IPS-11a (cell line): Measurements from ENCODE around the gene ASTN2.
"Not testable (repeated sequence)": the region's sequence is repeated elsewhere in the genome, so short reads cannot be mapped to it uniquely, and the experiment has no call there.

Experiments used
- H3K4me3 ChIP-seq: one replicate; pipeline ENCODE4 v1.5.1; 2013; ENCODE audit warnings: low read depth, low read length, control low read depth

Gene ASTN2

DNA sequence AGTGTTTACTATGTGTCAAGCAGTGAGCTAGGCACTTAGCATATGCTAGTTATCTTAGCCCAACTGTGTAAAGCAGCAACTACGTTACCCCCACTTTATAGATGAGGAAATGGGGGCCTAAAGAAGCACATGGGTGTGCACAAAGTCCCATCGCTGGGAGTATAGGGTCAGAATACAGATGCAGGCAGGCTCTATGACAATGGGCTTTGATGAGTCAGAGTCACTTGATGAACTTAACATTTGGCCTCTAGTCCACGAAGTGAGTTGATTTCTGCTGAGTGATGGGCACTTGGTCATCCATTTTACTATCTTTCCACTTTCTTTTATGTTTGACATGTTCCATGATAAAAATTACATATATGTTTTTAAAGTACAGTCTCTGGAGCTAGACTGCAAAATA lies 523.4 kb downstream of the ASTN2 start:
- no peak overlapping the region for H3K4me3 ChIP-seq

DNA sequence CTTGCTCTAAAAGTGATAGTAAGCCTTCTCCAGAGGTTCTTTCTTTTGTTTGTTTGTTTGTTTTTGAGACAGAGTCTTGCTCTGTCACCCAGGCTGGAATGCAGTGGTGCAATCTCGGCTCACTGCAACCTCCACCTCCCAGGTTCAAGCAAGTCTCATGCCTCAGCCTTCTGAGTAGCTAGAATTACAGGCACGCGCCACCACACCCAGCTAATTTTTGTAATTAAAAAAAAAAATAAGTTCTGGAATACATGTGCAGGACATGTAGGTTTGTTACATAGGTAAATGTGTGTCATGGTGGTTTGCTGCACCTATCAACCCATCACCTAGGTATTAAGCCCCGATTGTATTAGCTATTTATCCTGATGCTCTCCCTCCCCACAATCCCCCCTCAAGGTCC lies 526.4 kb downstream of the ASTN2 start:
- H3K4me3 ChIP-seq, result not testable (repeated sequence)

DNA sequence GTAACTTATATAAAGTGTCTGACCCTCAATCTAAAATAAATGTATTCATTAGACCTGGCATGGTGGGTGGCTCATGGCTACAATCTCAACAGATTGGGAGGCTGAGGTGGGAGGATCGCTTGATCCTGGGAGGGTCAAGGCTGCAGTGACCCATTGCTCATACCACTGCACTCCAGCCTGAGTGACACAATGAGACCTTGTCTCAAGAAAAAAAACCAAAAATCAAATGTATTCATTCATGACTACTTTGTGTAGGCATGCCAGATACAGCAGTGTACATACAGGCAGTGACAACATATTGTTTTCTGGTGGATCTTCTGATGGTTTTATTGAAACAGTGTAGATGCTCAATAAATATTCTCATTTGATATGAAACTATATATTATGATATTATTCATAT lies 526.8 kb downstream of the ASTN2 start:
- H3K4me3 ChIP-seq, result no peak overlapping the region

DNA sequence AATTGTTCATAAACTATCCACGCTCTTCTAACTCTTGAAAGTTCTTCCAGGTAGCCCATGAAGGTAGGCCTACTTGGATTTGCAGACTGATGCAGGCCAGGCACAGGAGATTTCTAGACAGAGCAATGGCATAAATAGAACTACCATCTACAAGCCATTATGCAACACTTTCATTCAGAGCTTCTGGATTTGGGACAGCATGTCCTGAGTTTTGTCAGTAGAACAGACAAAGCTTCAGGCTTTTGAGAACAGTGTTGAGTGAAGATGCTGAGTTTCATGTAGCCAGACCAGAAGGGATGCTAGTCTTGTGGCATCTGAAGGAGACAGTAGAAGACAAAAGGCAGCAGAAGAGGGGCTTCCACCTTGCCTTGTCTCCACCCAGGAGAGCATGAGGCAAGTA lies 531.2 kb downstream of the ASTN2 start:
- H3K4me3 ChIP-seq, result no peak overlapping the region

DNA sequence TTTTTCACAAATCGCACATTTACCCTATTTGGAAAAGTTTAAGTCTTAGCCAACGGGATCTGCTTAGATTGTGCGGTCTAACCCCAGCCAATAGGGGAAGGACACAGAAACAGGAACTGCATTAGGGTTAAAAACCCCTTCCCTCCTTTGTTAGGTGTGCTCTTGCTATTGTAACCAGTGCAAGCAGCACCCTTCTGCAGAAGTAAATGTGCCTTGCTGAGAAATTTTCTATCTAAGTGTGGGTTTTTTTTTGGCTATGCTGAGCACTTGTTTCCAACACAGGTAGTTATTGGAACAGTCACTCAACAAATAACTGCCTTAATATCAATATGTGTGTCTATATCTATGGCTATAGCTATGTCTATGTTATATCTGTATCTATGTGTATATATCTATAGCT lies 537.8 kb downstream of the ASTN2 start:
- no peak overlapping the region for H3K4me3 ChIP-seq

DNA sequence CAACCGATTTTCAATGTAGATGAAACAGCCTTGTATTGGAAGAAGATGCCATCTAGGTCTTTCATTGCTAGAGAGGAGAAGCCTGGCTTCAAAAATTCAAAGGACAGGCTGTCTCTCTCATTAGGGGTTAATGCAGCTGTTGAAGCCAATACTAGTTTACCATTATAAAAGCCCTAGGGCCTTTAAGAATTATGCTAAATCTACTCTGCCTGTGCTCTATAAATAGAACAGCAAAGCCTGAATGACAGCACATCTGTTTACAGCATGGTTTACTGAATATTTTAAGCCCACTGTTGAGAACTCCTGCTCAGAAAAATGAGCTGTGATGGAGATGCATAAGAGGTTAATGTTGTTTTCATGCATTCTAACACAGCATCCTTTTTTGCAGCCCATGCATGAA lies 539.3 kb downstream of the ASTN2 start:
- no peak overlapping the region for H3K4me3 ChIP-seq

DNA sequence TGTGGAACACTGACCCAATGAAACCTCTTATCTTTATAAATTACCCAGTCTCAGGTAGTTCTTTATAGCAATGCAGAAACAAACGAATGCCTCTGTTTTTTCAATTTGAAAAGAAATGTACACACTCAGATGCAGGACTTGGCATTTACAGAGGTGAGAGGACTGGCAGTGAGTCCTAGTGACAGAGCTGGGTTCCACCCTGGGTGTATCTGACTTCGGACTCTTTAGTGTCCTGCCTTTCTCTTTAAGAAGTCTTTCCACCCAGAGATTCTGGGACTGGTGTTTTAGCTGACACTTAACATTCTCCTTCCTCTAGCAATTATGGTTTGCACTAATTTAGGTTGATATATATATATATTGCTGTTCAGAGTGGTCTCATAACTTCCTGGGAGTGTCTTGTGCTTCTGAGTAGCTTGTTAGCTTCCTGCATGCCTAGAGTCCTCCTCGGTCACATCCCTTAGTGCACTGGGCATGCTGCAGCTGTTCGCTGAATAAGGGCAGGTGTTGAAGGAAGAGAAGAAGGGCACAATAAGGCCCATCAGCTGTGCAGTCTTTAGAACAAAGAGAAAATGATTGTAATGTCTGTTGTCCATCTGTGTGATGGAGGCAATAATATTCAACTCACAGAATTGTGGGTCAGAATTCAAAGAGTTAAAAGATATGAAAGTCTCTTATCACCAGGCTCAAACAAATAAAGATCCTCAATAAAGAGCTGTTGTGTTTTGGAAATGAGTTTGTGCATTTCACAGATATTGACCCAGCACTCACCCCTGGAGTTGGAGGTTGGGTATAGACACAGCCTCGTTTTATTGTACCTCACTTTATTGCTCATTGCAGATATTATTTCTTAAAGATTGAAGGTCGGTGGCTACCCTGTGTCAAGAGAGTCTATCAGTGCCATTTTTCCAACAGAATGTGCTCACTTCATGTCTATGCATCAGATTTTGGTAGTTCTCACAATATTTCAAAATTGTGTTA lies 540.6 kb downstream of the ASTN2 start:
- H3K4me3 ChIP-seq, result no peak overlapping the region

DNA sequence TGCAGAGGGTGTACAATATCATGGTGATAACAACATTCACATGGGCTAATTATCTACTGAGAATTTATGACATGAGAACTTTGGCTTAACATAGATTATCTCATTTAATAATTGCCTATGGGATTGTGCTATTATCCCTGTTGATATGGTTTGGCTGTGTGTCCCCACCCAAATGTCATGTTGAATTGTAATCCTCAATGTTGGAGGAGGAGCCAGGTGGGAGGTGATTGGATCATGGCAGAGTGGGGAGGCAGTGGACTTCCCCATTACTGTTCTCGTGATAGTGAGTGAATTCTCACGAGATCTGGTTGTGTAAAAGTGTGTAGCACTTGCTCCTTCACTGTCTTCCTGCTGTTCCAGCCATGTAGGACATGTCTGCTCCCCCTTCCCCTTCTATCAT lies 541.4 kb downstream of the ASTN2 start:
- no peak overlapping the region for H3K4me3 ChIP-seq

DNA sequence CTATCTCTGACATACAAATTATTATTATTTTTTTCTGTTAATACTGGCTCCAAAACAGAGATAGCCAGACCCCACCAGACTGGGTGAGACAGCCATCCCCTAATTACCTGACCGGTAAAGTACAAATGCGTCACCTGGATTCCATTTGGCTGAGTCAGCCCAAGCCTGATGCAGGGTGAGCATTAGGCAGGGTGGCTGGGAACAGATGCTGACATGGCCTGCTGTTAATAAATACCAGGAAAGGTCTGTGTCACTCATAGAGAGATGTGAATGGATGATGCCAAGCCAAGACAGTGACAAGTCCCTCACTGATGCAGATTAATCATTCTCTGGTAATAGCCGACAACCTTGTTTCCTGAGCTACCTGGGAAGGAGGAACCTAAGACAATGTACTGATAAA lies 544.3 kb downstream of the ASTN2 start:
- H3K4me3 ChIP-seq, result no peak overlapping the region

DNA sequence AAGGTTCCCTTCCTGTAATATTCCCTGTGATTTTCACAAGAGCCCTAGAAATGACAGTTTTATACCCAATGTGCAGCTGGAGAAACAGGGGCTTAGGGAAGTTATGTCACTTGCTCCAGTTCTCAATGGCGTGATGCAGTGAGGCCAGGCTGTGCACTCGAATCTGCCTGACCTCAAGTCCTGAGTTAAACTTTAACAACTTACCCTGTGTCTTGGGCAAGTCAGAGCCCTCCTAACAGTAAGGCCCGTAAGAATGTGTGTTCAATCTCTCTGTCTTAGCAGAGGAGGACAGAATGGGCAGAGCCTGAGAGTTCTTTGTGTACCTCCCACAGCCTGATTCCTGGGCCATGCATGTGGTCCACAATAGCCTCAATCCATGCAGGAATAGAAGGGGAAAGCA lies 546.7 kb downstream of the ASTN2 start:
- no peak overlapping the region for H3K4me3 ChIP-seq

DNA sequence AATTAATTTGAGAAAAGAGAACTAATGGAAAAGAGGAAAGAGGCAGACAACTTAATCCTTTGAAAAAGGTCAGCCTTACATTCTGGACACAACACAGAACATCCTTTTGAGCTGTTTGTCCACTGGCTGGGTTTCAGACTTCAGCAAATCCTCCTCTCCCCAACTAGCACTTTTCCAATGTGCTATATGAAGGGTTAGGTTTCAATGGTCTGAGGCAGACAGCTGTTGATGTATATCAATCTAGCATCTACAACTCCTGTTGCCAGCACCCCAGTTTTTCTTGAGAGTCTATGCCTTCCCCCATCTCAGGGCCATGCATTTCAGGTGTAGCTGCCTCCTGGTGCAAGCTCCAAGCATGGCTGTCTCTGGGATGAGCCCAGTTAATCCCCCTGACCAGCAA lies 553.5 kb downstream of the ASTN2 start:
- no peak overlapping the region for H3K4me3 ChIP-seq

DNA sequence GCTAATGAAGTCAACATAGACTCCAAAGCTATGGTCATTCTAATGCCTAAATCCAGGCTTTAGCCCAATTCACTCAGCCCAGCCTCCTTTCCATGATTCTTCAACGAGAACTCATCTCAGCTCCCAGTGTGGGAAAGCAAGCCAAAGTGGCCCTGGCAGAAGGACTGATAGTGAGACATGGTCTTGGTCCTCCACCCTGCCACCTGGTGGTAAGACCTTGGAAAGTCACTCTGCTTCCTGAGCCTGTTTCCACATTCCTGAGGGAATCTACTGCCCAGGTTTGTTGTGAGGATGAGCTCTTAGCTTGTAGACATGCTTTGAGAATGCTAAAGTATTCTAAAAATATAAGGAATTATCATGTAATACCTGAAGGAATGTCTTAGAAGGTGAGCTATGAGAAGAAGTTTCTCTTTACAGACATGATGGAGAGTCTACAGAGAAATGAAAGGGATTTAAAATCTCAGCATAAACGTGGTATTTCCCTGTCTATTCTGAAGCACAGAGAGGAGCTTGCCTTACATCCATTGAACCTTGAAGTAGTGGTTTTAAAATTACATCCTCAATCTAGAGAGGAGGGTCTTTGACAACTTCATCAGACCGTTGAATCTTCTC lies 554.2 kb downstream of the ASTN2 start:
- no peak overlapping the region for H3K4me3 ChIP-seq

DNA sequence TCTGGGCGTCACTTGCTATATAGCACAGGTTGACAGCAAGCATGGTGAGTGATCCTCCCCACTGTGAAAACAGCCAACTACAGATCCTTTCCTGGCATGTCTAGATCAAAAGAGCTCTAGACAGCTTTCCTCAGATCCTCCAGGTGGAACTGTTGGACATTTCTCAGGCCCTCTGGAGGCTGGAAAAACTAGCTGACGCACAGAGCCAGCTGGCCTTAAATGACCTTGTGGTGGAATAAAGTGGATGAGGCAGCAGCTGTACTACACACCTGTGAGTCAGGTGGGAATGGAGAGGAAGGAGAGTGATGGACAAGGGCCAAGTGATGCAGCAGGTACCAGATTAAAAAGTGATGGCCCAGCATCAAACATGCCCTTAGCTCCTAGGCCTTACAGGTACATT lies 555.1 kb downstream of the ASTN2 start:
- no peak overlapping the region for H3K4me3 ChIP-seq

DNA sequence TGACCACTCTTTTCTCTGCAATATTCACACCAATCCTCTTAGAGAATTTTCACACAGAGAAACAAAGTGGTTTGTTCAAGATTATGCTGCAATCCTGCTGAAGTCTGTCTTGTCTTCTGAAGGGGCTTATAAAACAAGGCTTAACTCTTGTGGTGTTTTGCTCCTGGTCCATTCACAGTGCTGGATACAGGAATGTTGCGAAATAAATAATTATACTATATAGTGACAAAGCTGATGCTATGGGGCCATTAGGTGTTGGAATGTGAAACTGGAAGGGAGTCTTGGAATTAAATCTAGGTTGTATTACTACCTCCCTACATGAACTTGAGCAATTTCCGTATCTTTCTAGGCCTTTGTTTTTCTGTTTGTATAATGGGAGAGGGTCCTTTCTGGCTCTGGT lies 557.5 kb downstream of the ASTN2 start:
- H3K4me3 ChIP-seq, result no peak overlapping the region

DNA sequence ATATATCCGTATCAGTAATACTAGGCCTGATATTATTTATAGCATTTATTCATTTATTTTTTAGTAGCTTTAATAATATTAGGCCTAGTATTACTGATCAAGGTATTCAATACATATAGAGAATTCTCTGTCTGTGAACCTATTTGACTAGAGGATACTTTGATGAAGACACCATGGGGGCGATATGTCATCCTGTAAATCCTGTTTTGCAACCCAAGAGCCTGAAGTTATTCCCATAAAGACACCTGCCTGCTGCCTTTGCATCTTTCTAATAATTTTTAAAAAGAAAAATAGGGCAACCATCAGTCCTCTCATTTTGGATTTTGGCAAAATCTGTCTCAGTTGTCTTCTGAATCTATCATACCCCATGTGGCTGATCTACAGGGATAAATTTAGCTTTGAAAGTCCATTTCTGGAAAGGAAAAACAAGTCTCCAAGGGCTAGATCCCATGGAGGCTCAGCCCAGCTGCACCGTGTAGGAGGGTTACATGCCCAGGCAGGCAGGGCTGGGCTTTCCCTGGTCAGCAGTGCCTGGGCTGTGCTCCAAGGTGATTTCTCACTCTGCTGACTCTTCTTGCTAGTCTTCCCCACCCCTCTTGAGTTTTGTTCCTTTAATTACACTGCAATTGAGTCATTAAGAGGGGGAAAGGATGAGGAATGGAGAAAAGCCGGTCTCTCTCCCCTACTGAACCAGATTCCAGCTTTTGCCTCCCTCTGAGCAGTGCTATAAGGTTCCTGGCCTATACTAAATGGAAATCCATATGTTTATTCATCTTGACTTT lies 558.8 kb downstream of the ASTN2 start:
- no peak overlapping the region for H3K4me3 ChIP-seq

DNA sequence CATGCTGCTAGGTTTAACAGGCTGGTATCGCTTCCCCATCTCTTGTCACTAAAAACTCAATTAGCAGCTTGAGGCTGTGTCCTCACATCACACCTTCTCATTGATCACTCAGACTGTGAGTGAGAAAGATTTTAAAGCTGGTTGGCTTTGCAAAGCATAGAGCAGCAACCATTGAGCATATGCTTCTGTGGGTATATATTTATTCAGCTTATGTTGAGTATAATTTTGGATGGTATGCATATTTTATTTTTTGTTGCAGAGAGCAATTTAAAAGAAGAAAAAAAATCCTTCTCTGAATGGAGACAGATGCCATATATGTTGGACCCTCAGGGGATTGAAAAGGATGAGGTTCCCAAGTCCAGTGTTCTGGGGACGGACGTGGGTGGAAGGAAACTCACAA lies 565.1 kb downstream of the ASTN2 start:
- no peak overlapping the region for H3K4me3 ChIP-seq

DNA sequence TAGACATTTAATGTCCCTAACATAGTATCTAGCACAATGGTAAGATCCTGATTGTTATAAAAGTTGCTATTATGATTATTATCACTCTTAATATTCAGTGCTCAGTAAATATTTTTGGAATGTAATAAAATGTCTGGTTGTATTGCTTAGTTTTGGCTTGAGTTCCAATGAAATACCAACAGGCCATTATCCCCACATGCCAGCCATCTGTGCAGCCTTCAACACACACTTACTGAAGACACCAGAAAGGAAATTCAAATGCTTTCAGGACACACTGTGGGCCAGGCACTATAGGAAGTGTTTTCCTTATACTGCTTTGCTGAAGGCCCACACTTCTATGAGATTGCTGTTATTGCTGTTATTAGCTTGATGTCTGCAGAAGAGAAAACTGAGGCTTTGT lies 570.2 kb downstream of the ASTN2 start:
- no peak overlapping the region for H3K4me3 ChIP-seq

DNA sequence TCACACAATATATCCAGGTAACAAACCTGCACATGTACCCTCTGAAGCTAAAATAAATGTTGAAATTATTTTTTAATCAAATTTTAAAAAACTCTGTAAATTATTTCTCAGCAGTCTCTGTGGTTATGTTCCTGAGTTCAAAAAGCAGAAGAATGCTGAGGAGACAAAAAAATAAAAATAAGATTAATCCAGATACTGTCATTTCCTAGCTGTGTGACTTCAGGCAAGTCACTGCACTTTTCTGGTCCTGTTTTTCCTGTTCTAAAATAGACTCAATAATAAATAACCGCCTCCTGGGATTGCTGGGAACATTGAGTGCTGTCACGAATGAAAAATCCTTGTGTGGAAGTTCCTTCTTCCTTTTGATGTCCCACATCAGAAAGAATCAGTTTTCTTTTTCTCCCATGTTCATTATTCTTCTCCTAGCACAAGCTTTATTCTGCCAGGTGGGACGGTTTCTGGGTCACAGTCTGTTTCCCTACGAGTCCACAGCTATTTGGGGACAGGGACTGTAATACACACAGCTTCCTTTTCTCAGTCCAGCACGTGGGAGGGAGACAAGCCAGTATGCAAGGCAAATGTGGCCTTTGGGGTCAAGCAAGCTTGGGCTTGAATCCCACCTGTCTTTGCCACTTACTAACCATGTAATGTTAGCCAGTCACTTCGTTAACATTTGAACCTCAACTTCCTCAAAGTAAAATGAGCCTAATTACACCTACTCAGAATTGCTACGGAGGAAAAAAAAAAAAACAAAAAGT lies 570.8 kb downstream of the ASTN2 start:
- no peak overlapping the region for H3K4me3 ChIP-seq

DNA sequence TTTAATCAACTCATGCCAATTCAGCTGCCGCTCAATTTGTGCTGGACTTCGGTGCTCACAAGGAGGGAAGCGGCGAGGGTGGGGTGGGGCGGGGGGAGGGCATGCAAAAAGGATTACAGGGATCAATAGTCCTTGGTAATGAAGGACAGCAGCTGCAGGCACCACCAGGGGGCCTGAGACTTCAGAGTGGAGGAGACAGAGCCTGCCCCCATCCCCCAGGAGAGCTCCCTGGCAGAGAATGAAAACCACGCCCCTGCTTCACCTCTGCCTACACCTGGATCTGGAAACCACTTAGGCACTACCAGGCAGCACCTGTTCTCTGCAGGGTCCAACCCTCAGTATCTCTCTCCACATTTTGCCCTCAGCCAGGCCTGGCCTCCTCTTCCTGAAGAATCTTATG lies 572.2 kb downstream of the ASTN2 start:
- H3K4me3 ChIP-seq, result no peak overlapping the region

DNA sequence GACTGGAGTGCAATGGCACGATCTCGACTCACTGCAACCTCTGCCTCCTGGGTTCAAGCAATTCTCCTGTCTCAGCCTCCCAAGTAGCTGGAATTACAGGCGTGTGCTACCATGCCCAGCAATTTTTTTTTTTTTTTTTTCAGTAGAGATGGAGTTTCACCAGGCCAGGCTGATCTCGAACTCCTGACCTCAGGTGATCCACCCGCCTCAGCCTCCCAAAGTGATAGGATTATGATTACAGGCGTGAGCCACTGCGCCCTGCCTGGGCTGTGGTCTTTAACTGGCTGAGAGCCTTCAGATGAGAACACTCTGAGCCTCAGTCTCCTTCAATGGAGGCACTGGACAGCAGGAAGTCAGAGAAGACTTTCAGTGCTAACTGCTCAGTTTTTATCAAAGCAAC lies 576.4 kb downstream of the ASTN2 start:
- H3K4me3 ChIP-seq, result not testable (repeated sequence)
